GM12801 (cell line): ENCODE data around the gene ORAI3.

ENCODE experiments used
- CTCF ChIP-seq: IDR thresholded peaks from one replicate; pipeline ENCODE4 v1.5.1; 2011; ENCODE audit warnings: control low read depth; ENCODE audit not compliant: insufficient read length; ENCODE audit errors: extremely low read depth

ORAI3 gene

GRCh38 chr16:30980023-30980371 lies 31.1 kb downstream of the ORAI3 start:
- no peak for TF ChIP-seq CTCF

- TF ChIP-seq CTCF: no peak
Observed at GRCh38 chr16:30980434-30980833, 31.6 kb downstream of the ORAI3 start.

GRCh38 chr16:30980959-30981358 lies 32.1 kb downstream of the ORAI3 start:
- TF ChIP-seq CTCF: no peak

- no peak for TF ChIP-seq CTCF
Observed at GRCh38 chr16:30982548-30983288, 33.9 kb downstream of the ORAI3 start.

- no peak for TF ChIP-seq CTCF
Observed at GRCh38 chr16:30983289-30983889, 34.5 kb downstream of the ORAI3 start.

GRCh38 chr16:30983898-30984610 lies 35.2 kb downstream of the ORAI3 start:
- TF ChIP-seq CTCF: no peak

GRCh38 chr16:30984669-30985400 lies 36.0 kb downstream of the ORAI3 start, which contains the start of gene HSD3B7:
Gene HSD3B7 (plus strand): TSS chr16:30985207. CDS start chr16:30985659, 452 bp downstream.
- TF ChIP-seq CTCF: no peak
